Limb (tissue), 2 donors: ENCODE results near the gene BCAR1.
"Not testable (repeated sequence)": the region's sequence is repeated elsewhere in the genome, so short reads cannot be mapped to it uniquely, and the experiment has no call there.

ENCODE experiments used
- DNase-seq, 2 donors: peaks; one replicate each; pipeline ENCODE4 v3.0.0-alpha.2; 2016; ENCODE audit errors: extremely low spot score in 2 of 2

Gene BCAR1

DNA sequence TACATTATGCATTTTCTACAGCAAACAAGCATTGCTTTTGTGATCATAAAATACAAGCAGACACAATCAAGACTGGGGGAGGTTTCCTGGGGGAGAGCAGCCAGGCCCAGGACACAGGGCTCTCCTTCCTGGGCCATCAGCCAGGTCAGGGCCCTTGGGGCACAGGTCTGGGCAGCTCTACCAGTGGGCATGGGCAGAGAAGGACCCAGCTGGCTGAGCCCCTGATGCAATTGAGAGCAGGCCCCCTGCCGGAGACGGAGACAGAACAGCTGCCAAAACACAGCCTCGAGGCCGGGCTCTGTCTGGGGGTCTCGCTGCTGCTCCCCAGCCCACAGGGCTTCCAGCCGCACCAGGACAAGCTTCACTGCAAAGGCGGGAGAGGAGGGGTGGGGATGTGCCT, 10.8 kb downstream of the BCAR1 start:
- not testable (repeated sequence) for DNase-seq

DNA sequence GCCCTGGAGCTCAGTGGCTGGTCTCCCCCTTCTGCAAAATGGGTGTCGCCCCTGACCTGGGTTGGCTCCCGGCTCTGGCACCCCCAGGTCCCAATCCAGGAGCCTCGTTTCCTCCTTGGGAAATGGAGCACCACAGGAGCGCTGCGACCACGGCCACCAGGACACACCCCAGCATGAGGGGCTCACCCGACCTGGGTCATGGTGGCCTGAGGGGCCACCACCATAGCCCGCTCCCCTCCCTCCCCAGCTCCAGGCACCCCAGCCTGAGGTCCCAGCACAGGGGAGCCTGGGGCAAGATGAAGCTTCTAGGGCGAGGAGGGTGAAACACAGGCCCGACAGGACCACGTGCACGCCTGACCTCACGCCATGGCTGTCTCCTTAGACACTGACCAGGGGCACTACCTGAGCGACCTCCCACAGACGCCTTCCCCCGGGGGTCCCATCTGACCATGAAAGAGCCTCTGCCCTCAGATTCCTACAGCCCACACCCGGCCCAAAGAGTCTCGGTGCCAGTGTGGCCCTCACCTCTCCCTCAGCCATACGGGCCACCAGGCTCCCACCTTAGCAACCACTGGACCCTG, 11.8 kb downstream of the BCAR1 start:
- no peak for DNase-seq

DNA sequence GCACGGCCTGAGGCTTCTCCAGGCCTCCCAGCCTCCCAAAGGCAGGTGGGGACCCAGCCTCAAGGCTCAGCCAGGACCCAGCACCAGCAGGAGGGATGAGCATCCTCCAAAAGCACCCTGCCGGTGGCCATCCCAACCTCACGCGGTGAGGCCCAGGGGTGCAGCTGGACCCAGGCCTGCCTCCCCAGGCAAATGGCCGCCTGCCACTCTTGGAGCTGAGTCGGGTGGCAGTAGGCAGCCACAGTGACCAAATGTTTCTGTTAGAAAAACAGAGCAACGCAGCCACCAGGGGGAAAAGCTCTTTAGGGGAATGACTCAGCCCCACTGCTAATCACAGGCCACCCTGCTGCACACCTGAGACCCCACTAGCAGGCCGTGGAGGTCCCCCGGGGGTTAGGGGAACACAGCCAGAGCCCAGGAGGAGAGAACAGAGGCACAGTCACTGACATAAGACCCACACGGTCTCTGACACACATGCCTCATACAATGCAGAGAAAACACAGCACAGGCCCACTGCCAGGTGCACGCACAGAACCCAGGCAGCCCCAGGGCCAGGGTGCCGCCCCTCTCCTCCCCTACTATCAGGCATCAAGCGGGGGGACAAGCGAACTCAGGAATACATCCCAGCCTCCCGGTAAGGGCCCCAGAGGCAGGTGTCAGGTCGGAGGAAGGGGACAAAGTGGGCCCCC, 12.4 kb downstream of the BCAR1 start:
- DNase-seq = no peak

DNA sequence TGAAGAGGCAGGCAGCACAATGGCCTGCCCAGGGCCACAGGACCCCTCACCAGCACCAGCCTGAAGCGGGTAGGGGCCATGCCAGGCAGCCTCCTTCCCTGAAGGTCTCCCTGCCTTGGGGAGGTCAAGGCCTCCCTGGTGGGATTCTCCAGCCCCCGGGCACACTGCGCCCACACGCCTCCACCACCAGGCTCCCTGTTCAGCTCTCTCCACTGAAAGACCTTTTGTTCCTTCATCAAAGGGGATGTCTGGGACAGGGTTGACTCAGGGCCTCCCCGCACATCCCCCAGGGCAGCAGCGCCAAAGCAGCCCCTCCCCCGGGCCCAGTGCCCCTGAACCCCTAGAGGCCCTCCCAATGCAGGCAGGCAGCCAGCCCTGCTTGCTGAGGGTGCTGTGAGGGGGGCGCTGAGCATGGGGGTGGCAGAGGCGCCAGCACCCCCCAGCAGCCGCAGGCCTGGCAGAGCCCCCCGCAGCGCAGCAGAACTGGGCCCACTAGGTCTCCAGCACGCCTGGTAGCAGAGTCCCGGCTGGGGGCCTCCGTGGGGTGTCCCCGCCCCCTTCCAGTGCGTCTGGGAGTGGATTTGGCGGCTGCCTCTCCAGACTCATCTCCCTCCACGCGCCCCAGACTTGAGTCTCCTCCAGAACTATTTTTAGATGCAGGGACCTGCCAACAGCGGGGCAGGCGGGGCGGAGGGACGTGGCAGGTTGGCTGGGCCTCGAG, 13.1 kb downstream of the BCAR1 start:
- peak; percentile 80 to 87 for DNase-seq

DNA sequence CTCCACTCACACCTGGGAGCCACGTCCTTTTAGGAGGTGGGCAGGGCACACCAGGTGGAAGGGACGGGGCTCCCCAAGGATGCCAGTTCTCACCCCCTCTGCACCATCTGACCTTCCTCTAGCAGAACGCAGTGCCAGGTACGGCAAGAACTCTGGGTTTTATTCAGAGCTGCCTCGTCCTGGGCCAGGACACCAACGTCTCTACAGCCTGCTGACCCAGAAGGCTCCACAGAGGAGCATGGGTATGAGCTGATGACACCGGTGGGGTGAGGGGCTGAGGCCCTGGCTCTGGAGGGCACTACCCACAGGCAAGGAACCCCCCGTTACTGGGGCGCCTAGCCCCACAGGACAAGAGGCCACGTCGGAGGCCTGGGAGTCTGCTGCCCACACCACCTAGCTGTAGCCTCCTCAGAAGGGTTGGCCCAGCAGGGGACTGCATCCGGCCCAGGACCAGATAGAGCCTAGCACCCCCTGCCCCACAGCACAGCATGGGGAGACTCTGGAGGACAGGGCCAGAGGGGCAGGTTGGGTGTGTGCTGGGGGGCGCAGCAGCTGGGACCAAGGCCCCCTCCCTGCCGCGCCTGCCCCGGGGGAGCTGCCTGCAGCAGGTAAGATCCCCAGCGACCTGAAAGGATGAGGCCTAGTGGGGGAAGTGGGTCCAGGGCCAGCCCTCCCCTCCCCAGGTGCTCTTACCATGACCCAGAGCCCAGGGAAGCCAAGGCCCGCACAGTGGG, 13.9 kb downstream of the BCAR1 start:
- DNase-seq = no peak

DNA sequence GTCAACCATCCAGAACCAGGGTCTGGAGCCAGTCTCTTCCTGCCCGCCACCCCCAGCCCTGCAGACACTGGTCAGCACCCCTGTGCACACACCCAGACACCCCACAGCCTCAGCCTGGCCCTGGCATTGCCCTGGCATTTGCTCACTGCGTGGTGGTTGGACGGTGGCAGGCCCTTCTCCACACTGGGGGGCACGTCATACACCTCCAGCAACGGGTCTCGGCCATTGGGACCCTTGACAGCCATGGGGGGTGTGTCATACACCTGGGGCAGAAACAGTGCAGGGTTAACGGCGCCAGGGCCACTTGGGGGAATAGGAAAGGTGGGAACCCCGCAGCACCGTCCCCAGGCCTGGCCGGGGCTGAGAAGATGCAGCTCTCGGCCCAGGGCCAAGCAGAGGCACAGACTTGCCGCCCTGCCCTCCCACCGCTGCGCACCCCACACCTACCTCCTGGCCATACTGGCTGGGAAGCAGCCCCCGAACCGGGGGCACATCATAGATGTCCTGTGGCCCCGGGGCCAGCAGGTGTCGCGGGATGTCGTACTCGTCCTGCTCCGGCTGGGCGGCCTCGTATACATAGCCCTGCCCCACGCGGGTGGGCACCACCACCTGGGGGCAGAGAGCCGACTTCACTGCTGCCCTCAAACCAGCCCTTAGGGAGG, 14.6 kb downstream of the BCAR1 start:
- DNase-seq = no peak

DNA sequence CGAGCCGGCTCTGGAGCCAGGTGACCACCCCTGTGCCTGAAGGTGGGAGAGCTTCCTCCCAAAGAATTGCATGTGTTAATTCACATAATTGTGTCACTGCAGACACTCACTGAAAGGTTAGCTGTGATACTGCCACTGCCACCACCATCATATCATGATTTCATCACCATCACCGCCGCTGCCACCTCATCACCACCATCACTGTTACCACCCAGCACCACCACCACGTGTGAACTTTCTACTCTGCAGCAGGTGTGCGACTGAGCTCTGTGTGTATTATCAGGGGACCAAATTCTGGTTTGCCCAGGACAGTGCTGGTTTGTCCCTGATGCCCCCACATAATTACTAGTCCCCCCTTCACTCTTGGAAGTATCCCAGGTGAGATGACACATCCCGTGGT, 15.2 kb downstream of the BCAR1 start:
- no peak for DNase-seq

DNA sequence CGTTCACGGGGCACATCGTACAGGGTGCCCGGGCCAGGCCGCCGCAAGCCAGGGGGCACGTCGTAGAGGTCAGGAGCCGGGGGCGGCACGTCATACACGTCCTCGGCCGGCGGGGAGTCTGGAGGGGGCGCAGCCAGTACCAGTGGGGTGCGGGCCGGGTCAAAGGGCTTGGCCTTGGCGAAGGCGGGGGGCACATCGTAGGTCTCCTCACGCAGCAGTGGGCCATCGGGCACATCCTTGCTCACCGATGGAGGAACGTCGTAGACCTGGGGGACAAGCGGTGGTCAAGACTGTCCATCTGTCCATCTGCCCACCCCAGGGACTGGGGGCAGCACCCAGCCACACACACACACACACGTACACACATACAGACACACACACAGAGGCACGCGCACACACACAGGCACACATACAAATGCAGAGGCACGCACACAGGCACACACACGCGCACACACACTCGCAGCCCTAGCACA, 15.7 kb downstream of the BCAR1 start:
- no peak for DNase-seq

DNA sequence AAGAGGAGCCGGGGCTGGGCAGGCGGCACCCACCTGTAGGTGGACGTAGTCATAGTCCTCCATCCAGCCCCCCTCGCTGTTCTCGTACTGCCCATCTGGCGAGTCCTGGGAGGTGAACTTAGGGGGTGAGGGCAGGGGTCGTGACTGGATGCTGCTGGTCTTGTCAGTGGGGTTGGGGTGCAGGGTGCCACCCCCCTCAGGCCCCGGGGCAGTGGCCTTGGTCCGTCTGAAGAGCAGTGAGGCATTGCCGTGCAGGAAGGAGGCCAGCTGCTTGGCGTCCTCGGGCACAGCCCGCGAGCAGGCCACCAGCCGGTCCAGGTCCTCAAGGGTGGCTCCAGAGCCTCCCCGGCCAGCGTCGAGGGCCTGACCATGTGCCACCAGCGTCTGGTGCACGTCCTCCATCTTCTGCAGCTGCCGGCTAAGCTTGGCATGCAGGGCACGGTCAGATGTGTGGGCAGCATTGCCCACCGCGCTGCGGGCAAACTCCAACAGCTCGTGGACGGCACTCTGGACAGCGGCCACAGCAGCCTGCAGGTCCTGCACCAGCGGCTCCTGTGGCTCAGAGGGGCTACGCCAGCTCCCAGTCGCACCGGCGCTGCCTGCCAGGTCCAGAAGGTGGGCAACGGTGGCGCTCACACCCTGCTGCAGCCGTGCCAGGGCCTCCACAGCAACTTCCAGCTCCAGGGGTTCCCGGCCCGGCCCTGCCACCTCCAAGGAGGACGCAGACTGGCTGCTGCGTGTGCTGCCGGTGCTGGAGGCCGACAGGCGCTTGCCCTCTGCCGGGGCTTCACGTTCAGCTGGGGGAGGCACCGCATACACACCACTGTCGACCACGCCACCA, 16.3 kb downstream of the BCAR1 start:
- DNase-seq = no peak

DNA sequence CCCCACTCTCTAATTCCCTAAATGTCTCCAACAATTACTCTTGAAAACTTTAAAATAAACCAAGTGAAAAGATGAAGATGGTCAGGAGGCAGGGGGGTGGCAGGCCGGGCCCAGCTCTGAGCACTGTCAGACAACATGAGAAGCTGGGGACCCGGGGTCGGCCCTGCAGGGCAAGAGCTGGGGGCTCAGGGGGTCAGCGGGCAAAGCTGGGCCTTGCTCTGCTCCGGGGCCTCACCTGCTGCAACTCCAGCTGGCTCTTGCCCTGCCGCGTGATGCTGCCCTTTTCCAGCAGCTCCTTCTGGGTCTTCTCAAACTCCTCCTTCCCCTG, 17.8 kb downstream of the BCAR1 start:
- DNase-seq = no peak

DNA sequence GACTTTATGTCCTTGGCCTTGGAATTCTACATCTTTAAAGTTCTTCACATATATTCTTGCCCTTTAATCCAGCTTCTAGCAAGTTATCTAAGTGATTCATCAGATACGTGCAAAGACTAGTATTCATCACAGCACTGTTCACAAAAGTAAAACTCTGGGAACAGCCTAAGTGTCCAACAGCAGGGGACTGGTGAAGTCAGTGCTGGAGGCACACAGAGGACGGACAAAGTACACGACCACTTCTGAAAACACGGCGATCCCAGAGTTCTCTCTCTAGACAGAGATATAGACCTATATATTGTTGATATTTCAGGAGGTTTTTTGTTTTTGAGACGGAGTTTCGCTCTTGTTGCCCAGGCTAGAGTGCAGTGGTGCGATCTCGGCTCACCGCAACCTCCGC, 19.9 kb downstream of the BCAR1 start:
- no peak for DNase-seq

DNA sequence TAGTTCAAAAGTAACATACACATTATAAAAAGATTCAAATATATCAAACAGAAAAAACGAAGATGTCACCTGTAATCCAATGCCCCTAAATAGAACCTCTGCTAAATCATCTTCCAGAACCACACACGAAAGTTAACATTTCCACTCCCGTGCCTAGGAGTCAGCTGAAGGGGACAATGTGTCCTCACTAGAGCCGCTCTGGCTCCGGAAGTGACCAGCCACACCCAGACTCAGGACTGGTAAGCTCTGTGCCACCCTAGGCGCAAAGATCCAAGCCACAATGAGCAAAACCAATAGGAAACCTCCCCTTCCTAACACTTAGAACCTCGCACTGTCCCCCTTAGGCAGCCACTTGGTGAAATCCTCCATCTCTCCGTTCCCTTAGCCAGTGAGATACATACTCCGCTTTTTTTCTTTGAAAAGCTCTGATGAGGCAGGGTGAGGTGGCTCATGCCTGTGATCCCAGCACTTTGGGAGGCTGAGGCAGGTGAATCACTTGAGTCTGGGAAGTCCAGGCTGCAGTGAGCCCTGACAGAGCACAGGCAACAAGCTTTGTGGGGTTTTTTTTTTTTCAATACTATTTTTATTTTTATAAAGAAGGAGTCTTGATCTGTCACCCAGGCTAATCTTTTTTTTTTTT, 20.8 kb downstream of the BCAR1 start:
- no peak for DNase-seq

DNA sequence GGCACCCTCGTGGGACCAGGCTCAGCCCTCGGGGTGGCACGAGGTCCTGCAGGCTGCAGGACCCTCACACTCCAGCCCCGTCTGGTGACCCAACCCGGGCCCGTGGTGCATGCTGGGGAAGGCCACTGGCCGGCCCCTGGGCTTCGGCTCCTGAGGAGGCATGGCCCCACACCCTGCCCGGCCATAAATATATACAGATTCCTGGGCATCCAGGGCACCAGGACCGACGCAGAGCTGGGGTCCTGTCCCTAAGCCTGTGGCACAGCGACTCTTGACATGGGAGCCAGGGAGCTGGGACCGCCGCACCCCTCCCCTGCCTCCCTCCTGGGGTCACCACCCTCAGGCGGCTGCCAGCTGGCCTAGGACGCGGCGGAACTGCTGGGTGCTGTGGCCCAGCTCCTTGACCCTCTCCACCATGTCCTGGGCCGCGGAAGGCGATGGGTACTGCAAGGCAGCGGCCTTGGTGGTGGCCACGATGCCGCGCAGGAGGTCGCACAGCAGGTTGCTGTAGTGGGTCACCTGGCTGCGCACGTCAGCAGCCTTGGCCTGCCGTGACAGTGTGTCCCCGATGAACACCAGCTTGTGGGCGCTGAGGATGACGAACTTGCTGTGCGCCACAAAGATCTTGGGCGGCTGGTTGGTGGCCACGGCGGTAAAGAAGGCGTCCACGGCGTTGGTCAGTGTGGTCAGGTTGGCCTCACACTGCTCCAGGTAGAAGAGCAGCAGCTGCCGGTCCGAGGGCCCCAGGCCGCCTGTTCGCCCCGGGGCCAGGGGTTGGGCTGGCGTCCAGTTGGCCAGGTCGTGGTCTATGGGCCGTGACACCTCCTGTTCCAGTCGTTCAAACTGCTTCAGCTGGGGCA, 22.0 kb downstream of the BCAR1 start:
- DNase-seq = no peak

DNA sequence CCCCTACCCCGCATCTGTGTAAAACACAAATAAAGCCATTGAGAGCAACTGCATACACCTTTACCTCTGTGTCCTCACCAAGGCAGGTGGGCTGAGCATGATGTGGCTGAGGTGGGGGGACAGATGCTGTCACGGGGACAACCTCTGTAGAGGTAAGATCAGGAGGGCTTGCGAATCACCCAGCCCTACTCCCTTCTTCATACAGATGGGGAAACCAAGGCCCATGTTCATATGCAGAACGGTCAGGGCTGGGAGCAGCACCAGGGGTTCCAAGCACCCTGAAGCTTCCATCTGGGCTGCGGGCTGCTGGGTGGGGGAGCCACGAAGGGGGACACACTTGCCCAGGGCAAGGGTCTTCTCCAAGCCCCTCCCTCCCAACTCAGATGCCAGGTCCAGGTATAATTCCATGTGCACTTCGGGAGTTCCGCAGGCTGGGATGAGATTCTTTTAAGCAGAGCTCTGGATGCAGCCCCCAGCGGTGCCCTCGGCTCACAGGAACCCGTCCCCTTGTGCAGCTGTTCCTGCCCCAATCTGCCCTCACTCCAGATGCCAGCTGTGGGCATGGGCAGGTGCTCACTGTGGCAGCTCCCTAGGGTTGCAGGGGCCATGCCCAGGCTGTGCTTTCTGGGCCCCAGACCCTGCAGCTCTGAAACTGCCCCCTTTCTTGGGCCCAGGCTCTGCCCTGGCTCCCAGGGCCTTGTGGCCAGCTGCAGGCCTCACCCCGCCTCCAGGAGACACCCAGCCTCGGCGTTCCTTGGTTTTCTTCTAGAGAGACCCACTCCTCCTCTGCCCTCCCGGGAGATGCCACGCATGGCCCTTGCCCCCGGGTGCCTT, 23.1 kb downstream of the BCAR1 start:
- DNase-seq = no peak

DNA sequence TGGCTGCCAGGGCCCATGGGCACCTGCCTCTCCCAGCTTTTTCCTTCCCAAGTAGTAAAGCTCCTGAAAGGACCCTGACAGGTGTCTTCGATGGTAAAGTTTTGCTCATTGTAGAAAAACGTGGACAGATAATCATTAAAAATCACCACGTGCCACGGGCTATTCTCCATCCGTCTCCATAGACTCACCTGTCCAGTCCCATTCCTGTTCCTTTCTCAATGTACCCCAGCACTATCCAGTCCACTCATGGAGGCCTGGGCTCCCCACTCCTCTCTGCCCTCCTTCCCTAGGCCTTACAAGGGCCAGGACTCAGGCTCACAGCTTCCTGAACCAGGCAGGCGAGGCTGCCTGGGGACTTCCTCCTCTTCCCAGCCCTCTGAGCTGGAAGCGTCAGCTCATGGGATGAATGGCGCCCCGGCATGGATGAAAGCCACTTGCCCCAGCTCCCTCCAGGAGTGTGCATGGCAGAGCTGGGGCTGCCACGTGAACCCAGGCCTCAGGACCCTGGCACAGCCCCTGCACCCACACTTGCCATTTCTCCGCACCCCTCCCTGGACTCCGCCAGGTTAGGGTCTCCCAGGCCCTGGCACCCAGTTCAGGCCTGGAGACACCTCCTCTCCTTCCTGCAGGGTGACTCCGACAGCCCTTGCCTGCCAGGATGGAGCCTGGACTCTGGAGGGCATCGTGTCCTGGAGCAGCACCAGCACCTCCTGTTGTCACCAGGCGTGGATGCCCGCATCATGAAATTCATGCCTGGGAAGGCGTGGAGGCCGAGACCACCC, 23.9 kb downstream of the BCAR1 start:
- DNase-seq = peak in 1 of 2 donors; percentile 31

DNA sequence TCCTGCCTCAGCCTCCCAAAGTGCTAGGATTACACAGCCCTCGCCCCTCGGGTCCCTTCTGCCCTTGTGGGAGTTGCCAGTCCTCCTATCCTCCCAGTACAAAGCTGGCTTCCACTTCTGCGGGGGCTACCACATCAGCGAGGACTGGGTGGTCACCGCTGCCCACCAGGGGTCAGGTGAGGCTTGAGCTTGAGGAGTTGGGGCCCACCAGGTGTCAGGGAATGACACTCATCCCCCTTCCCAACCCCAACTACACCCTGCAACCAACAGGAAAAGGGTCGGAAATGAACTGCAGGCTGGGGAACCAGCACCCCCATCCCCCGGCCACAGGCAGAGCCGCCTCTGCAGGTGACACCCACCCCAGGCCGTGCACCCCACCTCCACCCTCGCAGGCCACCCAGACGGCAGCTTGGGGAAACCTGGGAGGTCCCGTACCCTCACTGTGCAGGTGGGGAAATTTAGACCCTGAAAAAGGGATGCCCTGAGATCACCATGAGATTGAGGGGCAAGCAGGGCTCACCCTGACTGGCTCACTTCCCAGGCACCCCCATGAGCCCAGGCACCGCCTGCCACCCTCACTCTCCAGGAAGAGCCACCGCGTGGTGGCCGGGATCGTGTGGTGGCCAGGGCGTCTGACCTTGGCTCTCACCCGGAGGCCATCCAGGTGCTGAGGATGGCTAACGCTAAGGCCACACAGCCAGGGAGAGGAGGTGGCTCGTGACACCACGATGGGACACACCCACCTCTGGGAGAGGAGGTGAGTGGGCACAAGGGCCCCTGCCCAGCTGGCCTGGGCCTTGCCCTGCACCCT, 24.7 kb downstream of the BCAR1 start:
- no peak for DNase-seq
